ENCODE measurements around the gene ATL3. TPM values are rescaled to one million over a fixed set of nuclear protein-coding genes. Genes with fewer than 3 reads are reported as not detected.

Gene ATL3, protein sequence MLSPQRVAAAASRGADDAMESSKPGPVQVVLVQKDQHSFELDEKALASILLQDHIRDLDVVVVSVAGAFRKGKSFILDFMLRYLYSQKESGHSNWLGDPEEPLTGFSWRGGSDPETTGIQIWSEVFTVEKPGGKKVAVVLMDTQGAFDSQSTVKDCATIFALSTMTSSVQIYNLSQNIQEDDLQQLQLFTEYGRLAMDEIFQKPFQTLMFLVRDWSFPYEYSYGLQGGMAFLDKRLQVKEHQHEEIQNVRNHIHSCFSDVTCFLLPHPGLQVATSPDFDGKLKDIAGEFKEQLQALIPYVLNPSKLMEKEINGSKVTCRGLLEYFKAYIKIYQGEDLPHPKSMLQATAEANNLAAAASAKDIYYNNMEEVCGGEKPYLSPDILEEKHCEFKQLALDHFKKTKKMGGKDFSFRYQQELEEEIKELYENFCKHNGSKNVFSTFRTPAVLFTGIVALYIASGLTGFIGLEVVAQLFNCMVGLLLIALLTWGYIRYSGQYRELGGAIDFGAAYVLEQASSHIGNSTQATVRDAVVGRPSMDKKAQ
- polyA plus RNA-seq (2013, experiment 1 of 4) = 12.6 TPM
- polyA plus RNA-seq (2013, experiment 2 of 4) = 12.4 TPM
- 7.7 TPM for polyA plus RNA-seq (2013, experiment 3 of 4)
- 8.7 TPM for polyA plus RNA-seq (2013, experiment 4 of 4)

DNA sequence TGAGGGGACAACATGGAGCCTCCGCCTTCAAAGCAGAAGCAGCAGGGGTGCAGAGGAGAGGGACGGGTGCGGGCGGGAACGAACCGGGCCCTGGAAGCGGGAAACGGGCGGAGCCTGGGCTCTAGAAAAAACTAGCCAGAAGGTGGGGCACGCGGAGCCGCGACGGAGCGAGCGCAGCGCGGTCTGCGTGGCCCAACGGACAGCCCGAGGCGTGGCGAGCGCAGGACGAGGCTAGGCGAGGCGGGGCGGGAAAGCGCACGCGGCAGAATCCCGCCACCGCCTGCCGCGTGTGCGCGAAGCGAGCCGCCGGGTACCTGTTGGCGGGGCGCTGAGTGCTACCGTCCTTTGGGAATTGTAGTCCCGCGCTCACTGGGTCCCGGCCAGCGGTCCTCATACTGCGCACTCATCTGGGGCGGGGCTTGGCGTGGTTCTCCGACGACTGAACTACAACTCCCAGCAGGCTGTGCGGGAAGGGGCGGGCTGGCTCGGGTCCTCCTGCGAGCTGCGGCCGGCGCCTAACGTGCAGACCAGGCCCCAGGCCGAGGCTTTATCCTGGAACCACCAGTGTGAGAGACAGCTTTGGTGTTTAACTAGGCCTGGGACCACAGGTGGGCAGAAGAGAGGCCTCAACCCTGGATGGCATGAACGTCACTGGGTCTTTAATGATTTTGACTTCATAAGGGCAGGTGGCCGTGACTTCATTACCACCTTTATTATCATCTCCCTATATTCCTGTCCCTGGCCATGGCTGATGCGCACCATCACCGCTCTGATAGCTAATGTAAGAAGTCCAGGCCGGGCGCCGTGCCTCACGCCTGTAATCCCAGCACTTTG lies at the start of gene ATL3:
ATL3 (minus strand) TSS at position 55 of the 834 bp plus-strand sequence; CDS start at position 14, 41 bp downstream.
- Histone ChIP-seq H3K4me3 (ENCODE audit: insufficient read depth, low read depth, low read length) (peak within 1 kb of the TSS; percentile 49), H3K9me3 (ENCODE audit: control insufficient read depth, low read length) (no peaks in the 10 kb centered on the region), H3K27ac (ENCODE audit: insufficient read depth, low read depth, low read length, poor library complexity, severe bottlenecking) (peak within 1 kb of the TSS; percentile 57), H3K27me3 (ENCODE audit: control insufficient read depth, insufficient read depth, low read length, poor library complexity, severe bottlenecking) (peaks cover 3% of the 10 kb centered on the region), H3K36me3 (ENCODE audit: control insufficient read depth, insufficient read depth, low read length) (no peaks in the 10 kb centered on the region), H3K4me1 (ENCODE audit: control insufficient read depth, insufficient read depth, low read length) (no peaks in the 10 kb centered on the region)
- 12% methylated on average over 69 of the region's 69 CpGs for WGBS, 2 experiments

DNA sequence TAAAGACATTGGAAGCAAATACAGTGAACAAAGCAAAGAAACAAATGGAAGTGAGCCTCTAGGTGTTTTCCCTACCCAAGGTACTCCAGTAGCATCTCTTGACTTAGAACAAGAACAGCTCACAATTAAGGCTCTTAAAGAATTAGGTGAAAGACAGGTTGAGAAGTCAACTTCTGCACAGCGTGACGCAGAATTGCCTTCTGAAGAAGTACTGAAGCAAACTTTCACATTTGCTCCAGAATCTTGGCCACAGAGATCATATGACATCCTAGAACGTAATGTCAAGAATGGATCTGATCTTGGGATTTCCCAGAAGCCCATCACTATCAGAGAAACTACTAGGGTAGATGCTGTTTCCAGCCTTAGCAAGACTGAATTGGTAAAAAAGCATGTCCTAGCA lies 49.4 kb upstream of the ATL3 start:
- no peaks in the 10 kb centered on the region for H3K27me3 ChIP-seq (ENCODE audit: control insufficient read depth, insufficient read depth, low read length, poor library complexity, severe bottlenecking)
- no peaks in the 10 kb centered on the region for H3K36me3 ChIP-seq (ENCODE audit: control insufficient read depth, insufficient read depth, low read length)
- 95 to 98% methylated on average over 3 of the region's 3 CpGs for WGBS, 2 experiments
- H3K4me3 ChIP-seq (ENCODE audit: insufficient read depth, low read depth, low read length) = no peak overlapping the region
- no peak overlapping the region for H3K27ac ChIP-seq (ENCODE audit: insufficient read depth, low read depth, low read length, poor library complexity, severe bottlenecking)
- H3K9me3 ChIP-seq (ENCODE audit: control insufficient read depth, low read length) = no peaks in the 10 kb centered on the region
- no peaks in the 10 kb centered on the region for H3K4me1 ChIP-seq (ENCODE audit: control insufficient read depth, insufficient read depth, low read length)

DNA sequence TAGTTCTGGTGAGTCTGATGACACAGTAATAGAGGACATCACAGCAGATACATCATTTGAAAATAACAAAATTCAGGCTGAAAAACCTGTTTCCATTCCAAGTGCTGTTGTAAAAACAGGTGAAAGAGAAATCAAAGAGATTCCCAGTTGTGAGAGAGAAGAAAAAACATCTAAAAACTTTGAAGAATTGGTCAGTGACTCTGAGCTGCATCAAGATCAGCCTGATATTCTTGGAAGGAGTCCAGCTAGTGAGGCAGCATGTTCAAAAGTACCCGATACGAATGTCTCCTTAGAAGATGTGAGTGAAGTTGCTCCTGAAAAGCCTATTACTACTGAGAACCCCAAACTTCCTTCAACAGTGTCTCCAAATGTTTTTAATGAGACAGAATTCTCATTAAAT lies 48.8 kb upstream of the ATL3 start:
- 95 to 98% methylated on average over 2 of the region's 2 CpGs for WGBS, 2 experiments
- H3K27me3 ChIP-seq (ENCODE audit: control insufficient read depth, insufficient read depth, low read length, poor library complexity, severe bottlenecking) = no peaks in the 10 kb centered on the region
- no peaks in the 10 kb centered on the region for H3K4me1 ChIP-seq (ENCODE audit: control insufficient read depth, insufficient read depth, low read length)
- H3K27ac ChIP-seq (ENCODE audit: insufficient read depth, low read depth, low read length, poor library complexity, severe bottlenecking) = no peak overlapping the region
- H3K4me3 ChIP-seq (ENCODE audit: insufficient read depth, low read depth, low read length) = no peak overlapping the region
- H3K36me3 ChIP-seq (ENCODE audit: control insufficient read depth, insufficient read depth, low read length) = no peaks in the 10 kb centered on the region
- H3K9me3 ChIP-seq (ENCODE audit: control insufficient read depth, low read length) = no peaks in the 10 kb centered on the region

GRCh38 chr11:63719001-63719400 lies 47.8 kb upstream of the ATL3 start:
- Histone ChIP-seq H3K4me1 (ENCODE audit: control insufficient read depth, insufficient read depth, low read length) (no peaks in the 10 kb centered on the region), H3K36me3 (ENCODE audit: control insufficient read depth, insufficient read depth, low read length) (no peaks in the 10 kb centered on the region), H3K27me3 (ENCODE audit: control insufficient read depth, insufficient read depth, low read length, poor library complexity, severe bottlenecking) (no peaks in the 10 kb centered on the region), H3K27ac (ENCODE audit: insufficient read depth, low read depth, low read length, poor library complexity, severe bottlenecking) (no peak overlapping the region), H3K4me3 (ENCODE audit: insufficient read depth, low read depth, low read length) (no peak overlapping the region), H3K9me3 (ENCODE audit: control insufficient read depth, low read length) (no peaks in the 10 kb centered on the region)
- 90 to 93% methylated on average over 1 of the region's 1 CpG for WGBS, 2 experiments

GRCh38 chr11:63716046-63716445 lies 44.9 kb upstream of the ATL3 start:
- Histone ChIP-seq H3K36me3 (ENCODE audit: control insufficient read depth, insufficient read depth, low read length) (no peaks in the 10 kb centered on the region), H3K4me3 (ENCODE audit: insufficient read depth, low read depth, low read length) (no peak overlapping the region), H3K27me3 (ENCODE audit: control insufficient read depth, insufficient read depth, low read length, poor library complexity, severe bottlenecking) (no peaks in the 10 kb centered on the region), H3K27ac (ENCODE audit: insufficient read depth, low read depth, low read length, poor library complexity, severe bottlenecking) (no peak overlapping the region), H3K4me1 (ENCODE audit: control insufficient read depth, insufficient read depth, low read length) (no peaks in the 10 kb centered on the region), H3K9me3 (ENCODE audit: control insufficient read depth, low read length) (no peaks in the 10 kb centered on the region)

DNA sequence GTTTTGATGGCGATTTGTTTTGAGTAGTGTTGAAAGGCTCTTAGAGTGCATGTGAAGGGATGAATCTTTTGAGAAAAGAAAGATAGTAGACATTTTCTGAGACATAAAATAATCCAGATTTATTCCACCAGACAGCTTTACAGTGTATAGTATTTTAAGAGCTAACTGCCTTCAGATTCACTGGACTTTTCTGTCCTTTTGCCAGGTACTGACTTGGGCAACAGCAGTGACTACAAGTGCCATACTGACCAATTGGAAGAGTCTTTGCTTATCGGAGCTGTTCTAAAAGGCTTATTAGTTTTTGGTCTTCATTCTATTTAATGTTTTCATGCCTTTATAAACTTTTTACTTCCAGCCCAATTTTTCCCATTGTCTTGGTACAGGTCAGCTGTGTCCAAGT lies 42.6 kb upstream of the ATL3 start:
- 93 to 94% methylated on average over 2 of the region's 2 CpGs for WGBS, 2 experiments
- Histone ChIP-seq H3K9me3 (ENCODE audit: control insufficient read depth, low read length) (no peaks in the 10 kb centered on the region), H3K4me1 (ENCODE audit: control insufficient read depth, insufficient read depth, low read length) (no peaks in the 10 kb centered on the region), H3K27me3 (ENCODE audit: control insufficient read depth, insufficient read depth, low read length, poor library complexity, severe bottlenecking) (no peaks in the 10 kb centered on the region), H3K4me3 (ENCODE audit: insufficient read depth, low read depth, low read length) (no peak overlapping the region), H3K36me3 (ENCODE audit: control insufficient read depth, insufficient read depth, low read length) (no peaks in the 10 kb centered on the region), H3K27ac (ENCODE audit: insufficient read depth, low read depth, low read length, poor library complexity, severe bottlenecking) (no peak overlapping the region)

- 93 to 94% methylated on average over 6 of the region's 6 CpGs for WGBS, 2 experiments
These were observed 40.7 kb upstream of the ATL3 start for GRCh38 chr11:63711838-63712237.

GRCh38 chr11:63710476-63711217 lies 39.5 kb upstream of the ATL3 start:
- Histone ChIP-seq H3K9me3 (ENCODE audit: control insufficient read depth, low read length) (no peaks in the 10 kb centered on the region), H3K27me3 (ENCODE audit: control insufficient read depth, insufficient read depth, low read length, poor library complexity, severe bottlenecking) (no peaks in the 10 kb centered on the region), H3K36me3 (ENCODE audit: control insufficient read depth, insufficient read depth, low read length) (no peaks in the 10 kb centered on the region), H3K4me3 (ENCODE audit: insufficient read depth, low read depth, low read length) (no peak overlapping the region), H3K4me1 (ENCODE audit: control insufficient read depth, insufficient read depth, low read length) (no peaks in the 10 kb centered on the region), H3K27ac (ENCODE audit: insufficient read depth, low read depth, low read length, poor library complexity, severe bottlenecking) (no peak overlapping the region)
- WGBS, 2 experiments = 93 to 97% methylated on average over 11 of the region's 11 CpGs

More at GRCh38 chr11:63711838-63712237, 40.7 kb upstream of the ATL3 start:
- Histone ChIP-seq H3K27ac (ENCODE audit: insufficient read depth, low read depth, low read length, poor library complexity, severe bottlenecking) (no peak overlapping the region), H3K27me3 (ENCODE audit: control insufficient read depth, insufficient read depth, low read length, poor library complexity, severe bottlenecking) (no peaks in the 10 kb centered on the region), H3K9me3 (ENCODE audit: control insufficient read depth, low read length) (no peaks in the 10 kb centered on the region), H3K4me1 (ENCODE audit: control insufficient read depth, insufficient read depth, low read length) (no peaks in the 10 kb centered on the region), H3K4me3 (ENCODE audit: insufficient read depth, low read depth, low read length) (no peak overlapping the region), H3K36me3 (ENCODE audit: control insufficient read depth, insufficient read depth, low read length) (no peaks in the 10 kb centered on the region)

DNA sequence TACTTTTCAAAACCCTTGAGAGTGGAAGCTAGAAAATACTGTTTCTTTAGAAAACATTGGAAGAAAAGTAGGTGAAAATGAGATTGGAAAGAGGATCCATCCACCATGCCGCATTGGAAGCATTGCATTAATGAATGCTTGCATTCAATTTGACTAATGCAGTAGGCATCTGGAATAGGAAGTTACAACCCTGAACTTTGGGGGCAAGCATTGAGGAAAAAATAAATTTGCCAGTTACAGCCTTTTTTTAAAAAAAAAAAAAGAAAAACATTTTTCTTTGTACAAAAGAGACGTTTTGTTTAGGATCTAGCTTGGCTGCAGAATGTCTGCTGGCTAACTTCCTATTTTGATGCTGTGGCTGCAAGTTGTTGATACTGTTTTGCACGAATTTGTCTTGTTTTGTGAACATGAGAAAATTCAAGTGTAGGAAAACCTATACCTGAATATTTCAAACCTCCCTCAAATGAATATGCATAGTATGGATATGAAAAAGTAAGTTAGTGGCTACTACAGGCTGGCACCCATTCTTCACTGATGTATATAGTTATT lies 38.2 kb upstream of the ATL3 start:
- H3K9me3 ChIP-seq (ENCODE audit: control insufficient read depth, low read length) = no peaks in the 10 kb centered on the region
- 88 to 97% methylated on average over 2 to 3 of the region's 3 CpGs for WGBS, 2 experiments
- no peaks in the 10 kb centered on the region for H3K4me1 ChIP-seq (ENCODE audit: control insufficient read depth, insufficient read depth, low read length)
- H3K27ac ChIP-seq (ENCODE audit: insufficient read depth, low read depth, low read length, poor library complexity, severe bottlenecking) = no peak overlapping the region
- H3K4me3 ChIP-seq (ENCODE audit: insufficient read depth, low read depth, low read length) = no peak overlapping the region
- no peaks in the 10 kb centered on the region for H3K36me3 ChIP-seq (ENCODE audit: control insufficient read depth, insufficient read depth, low read length)
- no peaks in the 10 kb centered on the region for H3K27me3 ChIP-seq (ENCODE audit: control insufficient read depth, insufficient read depth, low read length, poor library complexity, severe bottlenecking)

All from ectodermal cell (in vitro differentiated cells).